Sigmoid colon (tissue), 7 donors: ENCODE measurements around the gene EDNRA. TPM values are rescaled to one million over a fixed set of nuclear protein-coding genes. Genes with fewer than 3 reads are reported as not detected.

Experiments
- DNase-seq: peaks from one replicate; pipeline ENCODE4 v3.0.0-alpha.2; 2019
- H3K27ac ChIP-seq, 4 donors: fragments of 200-600 bp; sonication (generic); one replicate each; pipeline ENCODE4 v1.5.1; 2016 to 2019; ENCODE audit warnings: mild to moderate bottlenecking in 1 of 4
- H3K27me3 ChIP-seq, 3 donors: fragments of 200-600 bp; sonication (generic); one replicate each; pipeline ENCODE4 v1.5.1; 2019; ENCODE audit warnings: mild to moderate bottlenecking in 1 of 3
- H3K36me3 ChIP-seq, 4 donors: fragments of 200-600 bp; sonication (generic); one replicate each; pipeline ENCODE4 v1.5.1; 2016 to 2019
- H3K4me1 ChIP-seq, 4 donors: fragments of 200-600 bp; sonication (generic); one replicate each; pipeline ENCODE4 v1.5.1; 2017 to 2019
- H3K4me3 ChIP-seq, 4 donors: fragments of 200-600 bp; sonication (generic); one replicate each; pipeline ENCODE4 v1.5.1; 2017 to 2019; ENCODE audit warnings: mild to moderate bottlenecking in 2 of 4, moderate library complexity in 1 of 4
- H3K9me3 ChIP-seq, 4 donors: fragments of 200-600 bp in 3 of 4; sonication (generic) in 3 of 4; one replicate each; pipeline versions ENCODE4 v1.5.1 to v1.6.1; 2013 to 2019
- EP300 ChIP-seq, 4 donors: sonication (generic); formaldehyde crosslinking; IDR thresholded peaks; one replicate each; pipeline ENCODE4 v1.6.1; 2017; ENCODE audit warnings: antibody characterized with exemption in 4 of 4
- POLR2A ChIP-seq, 2 donors: fragments of 450-650 bp; IDR thresholded peaks; one replicate each; pipeline ENCODE4 v1.6.1; 2016; ENCODE audit warnings: antibody characterized with exemption in 2 of 2, mild to moderate bottlenecking in 2 of 2, moderate library complexity in 2 of 2
- POLR2AphosphoS5 ChIP-seq, 4 donors: sonication (generic); formaldehyde crosslinking; IDR thresholded peaks; one replicate each; pipeline ENCODE4 v1.6.1; 2017; ENCODE audit warnings: antibody characterized with exemption in 4 of 4
- WGBS, 2 donors: extraction: QIAGEN DNeasy Blood & Tissue Kit; methylation state at CpG; one replicate each; pipeline ENCODE4 v1.1.7; 2013; 5-methylcytosine and 5-hydroxymethylcytosine counted together
- intact Hi-C: fragments of 100-400 bp; cut with DNase I; formaldehyde crosslinking; loops from one replicate; pipeline ENCODE4 v1.15.1; 2023
- polyA plus RNA-seq, 3 donors: library from polyadenylated mRNA; stranded (reverse); fragments of 200-250 nt; gene quantifications; one replicate each; pipeline ENCODE4 v1.2.3, GENCODE V29; 2013
- total RNA-seq, 4 donors: library from RNA; depleted of rRNA; stranded (reverse); fragments of >200 nt; gene quantifications; one replicate each; pipeline ENCODE4 v1.1.0, GENCODE V29; 2016
- TF ChIP-seq, protein P1 (sequence below), 4 experiments: fragments of 450-650 bp in 3 of 4; fragments of 200-600 bp in 1 of 4; IDR thresholded peaks; one replicate each; pipeline ENCODE4 v1.5.1; 2016 to 2019; ENCODE audit warnings: antibody characterized with exemption in 4 of 4, mild to moderate bottlenecking in 3 of 4, moderate library complexity in 2 of 4
- donor health status: healthy with polysubstance abuse.
- donor health status: Bipolar disorder and iron deficiency.
- donor health status: healthy.

EDNRA gene
- total and polyA plus RNA-seq, 7 donors: 0.23 to 10.5 (median 3.7) TPM; not detected in 1

DNA sequence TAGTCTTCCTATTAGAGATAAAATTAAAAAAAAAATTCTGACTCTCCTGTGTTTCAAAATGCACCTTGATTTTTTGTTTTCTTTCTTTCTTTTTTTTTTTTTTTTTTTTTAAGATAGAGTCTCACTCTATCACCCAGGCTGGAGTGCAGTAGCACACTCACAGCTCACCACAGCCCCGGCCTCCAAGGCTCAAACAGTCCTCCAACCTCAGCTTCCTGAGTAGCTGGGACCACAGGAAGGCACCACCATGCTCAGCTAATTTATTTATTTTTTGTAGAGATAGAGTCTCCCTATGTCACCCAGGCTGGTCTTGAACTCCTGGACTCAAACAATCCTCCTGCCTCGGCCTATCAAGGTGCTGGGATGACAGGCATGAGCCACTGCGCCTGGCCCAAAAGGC, 95.2 kb downstream of the EDNRA start:
- Histone ChIP-seq H3K27ac (no peak overlapping the region), H3K9me3 (no peaks in the 10 kb centered on the region), H3K36me3 (no peaks in the 10 kb centered on the region), H3K4me3 (no peak overlapping the region), H3K27me3 (no peaks in the 10 kb centered on the region), H3K4me1 (peaks cover 0 to under 1% (median 0%) of the 10 kb centered on the region in 4 donors)
- 84 to 92% methylated on average over 3 of the region's 3 CpGs for WGBS, 2 donors
- intact Hi-C loops: no loop called here
- TF ChIP-seq POLR2A (IDR thresholded peaks at IDR 0.05) (no peak), EP300 (IDR thresholded peaks at IDR 0.05) (no peak), POLR2AphosphoS5 (IDR thresholded peaks at IDR 0.05) (no peak)
- TF ChIP-seq, protein P1, sequence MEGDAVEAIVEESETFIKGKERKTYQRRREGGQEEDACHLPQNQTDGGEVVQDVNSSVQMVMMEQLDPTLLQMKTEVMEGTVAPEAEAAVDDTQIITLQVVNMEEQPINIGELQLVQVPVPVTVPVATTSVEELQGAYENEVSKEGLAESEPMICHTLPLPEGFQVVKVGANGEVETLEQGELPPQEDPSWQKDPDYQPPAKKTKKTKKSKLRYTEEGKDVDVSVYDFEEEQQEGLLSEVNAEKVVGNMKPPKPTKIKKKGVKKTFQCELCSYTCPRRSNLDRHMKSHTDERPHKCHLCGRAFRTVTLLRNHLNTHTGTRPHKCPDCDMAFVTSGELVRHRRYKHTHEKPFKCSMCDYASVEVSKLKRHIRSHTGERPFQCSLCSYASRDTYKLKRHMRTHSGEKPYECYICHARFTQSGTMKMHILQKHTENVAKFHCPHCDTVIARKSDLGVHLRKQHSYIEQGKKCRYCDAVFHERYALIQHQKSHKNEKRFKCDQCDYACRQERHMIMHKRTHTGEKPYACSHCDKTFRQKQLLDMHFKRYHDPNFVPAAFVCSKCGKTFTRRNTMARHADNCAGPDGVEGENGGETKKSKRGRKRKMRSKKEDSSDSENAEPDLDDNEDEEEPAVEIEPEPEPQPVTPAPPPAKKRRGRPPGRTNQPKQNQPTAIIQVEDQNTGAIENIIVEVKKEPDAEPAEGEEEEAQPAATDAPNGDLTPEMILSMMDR (IDR thresholded peaks at IDR 0.05): no peak
- no peak for DNase-seq

DNA sequence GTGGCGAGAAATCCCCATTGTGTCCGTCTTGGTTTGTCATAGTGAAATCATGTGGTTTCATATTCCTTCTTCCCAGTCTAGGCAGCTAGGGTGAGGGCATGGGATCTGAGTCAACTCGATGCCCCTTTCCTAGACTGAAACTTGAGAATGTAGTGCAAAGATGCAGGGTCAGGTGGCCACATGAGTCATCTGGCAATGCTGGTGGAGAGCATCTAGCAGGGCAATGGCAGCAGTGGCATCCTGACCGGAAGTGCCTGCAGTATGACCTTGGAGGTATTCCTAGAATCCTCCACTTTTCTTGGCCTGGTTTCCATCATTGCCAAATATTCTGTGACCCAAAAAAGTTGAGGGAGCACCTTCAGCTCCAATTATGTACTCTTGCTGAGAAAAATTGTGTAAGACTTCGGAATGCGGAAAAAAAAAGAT, 97.2 kb downstream of the EDNRA start:
- Histone ChIP-seq H3K27ac (no peak overlapping the region), H3K4me3 (no peak overlapping the region), H3K4me1 (no peaks in the 10 kb centered on the region), H3K9me3 (no peaks in the 10 kb centered on the region), H3K27me3 (no peaks in the 10 kb centered on the region), H3K36me3 (no peaks in the 10 kb centered on the region)
- TF ChIP-seq POLR2A (IDR thresholded peaks at IDR 0.05) (no peak), EP300 (IDR thresholded peaks at IDR 0.05) (no peak), POLR2AphosphoS5 (IDR thresholded peaks at IDR 0.05) (no peak)
- TF ChIP-seq, protein P1 (IDR thresholded peaks at IDR 0.05): no peak
- intact Hi-C loops: no loop called here
- DNase-seq: no peak
- 75 to 82% methylated on average over 6 of the region's 6 CpGs for WGBS, 2 donors

DNA sequence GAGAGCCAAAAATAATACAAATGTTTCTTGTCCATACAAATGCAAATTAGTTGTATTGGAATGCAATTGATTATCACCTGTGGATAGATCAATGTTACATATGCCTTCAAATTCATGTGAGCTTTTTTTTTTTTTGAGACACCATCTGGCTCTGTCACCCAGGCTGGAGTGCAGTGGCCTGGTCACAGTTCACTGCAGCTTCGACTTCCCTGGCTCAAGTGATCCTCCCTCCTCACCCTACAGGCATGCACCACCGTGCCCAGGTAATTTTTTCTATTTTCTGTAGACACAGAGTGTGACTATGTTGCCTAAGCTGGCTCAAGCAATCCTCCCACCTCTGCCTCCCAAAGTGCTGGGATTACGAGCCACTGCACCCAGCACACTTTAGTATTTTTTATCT, 97.7 kb downstream of the EDNRA start:
- Histone ChIP-seq H3K27me3 (no peaks in the 10 kb centered on the region), H3K9me3 (no peaks in the 10 kb centered on the region), H3K4me3 (no peak overlapping the region), H3K27ac (no peak overlapping the region), H3K4me1 (no peaks in the 10 kb centered on the region), H3K36me3 (no peaks in the 10 kb centered on the region)
- intact Hi-C loops: no loop called here
- DNase-seq: no peak
- 62 to 77% methylated on average over 3 of the region's 3 CpGs for WGBS, 2 donors
- TF ChIP-seq, protein P1 (IDR thresholded peaks at IDR 0.05): no peak
- TF ChIP-seq EP300 (IDR thresholded peaks at IDR 0.05): no peak
- TF ChIP-seq POLR2A (IDR thresholded peaks at IDR 0.05): no peak
- no peak for TF ChIP-seq POLR2AphosphoS5 (IDR thresholded peaks at IDR 0.05)

DNA sequence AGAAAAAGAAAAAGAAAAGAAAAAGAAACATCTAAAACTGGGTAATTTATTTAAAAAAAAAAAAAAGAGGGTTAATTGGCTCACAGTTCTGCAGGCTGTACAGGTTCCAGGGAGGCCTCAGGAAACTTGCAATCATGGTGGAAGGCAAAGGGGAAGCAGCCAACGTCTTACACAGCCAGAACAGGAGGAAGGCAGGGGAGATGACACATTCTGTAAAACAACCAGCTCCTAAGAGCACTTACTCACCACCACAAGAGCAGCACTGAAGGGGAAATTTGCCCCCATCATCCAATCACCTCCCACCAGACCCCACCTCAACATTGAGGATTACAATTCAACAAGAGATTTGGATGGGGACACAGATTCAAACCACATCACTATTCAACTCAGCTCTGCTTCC, 99.5 kb downstream of the EDNRA start:
- Histone ChIP-seq H3K36me3 (no peaks in the 10 kb centered on the region), H3K27ac (no peak overlapping the region), H3K4me3 (no peak overlapping the region), H3K9me3 (peaks cover 0 to 5% (median 0%) of the 10 kb centered on the region in 4 donors), H3K4me1 (no peaks in the 10 kb centered on the region), H3K27me3 (no peaks in the 10 kb centered on the region)
- WGBS, 2 donors: 32 to 34% methylated on average over 1 of the region's 1 CpG
- TF ChIP-seq, protein P1 (IDR thresholded peaks at IDR 0.05): no peak
- TF ChIP-seq POLR2A (IDR thresholded peaks at IDR 0.05): no peak
- no peak for TF ChIP-seq POLR2AphosphoS5 (IDR thresholded peaks at IDR 0.05)
- TF ChIP-seq EP300 (IDR thresholded peaks at IDR 0.05): no peak
- intact Hi-C loops: loop anchor here (10.0 kb wide), 1 partner anchor 476 kb away; no protein-coding TSS in a partner anchor
- DNase-seq: no peak
